HEK293T (cell line): ENCODE results near the gene ZBTB32.
A peak's percentile ranks its signal among the peaks of the same experiment; 100 is the strongest.

Experiments
- CTCF ChIA-PET: fragments of 350-600 bp; formaldehyde crosslinking; extraction: SDS; loops from one replicate; lab custom pipeline; 2021; ENCODE audit warnings: antibody characterized with exemption, inconsistent platforms; lab: Yijun Ruan, JAX
- POLR2A ChIA-PET: fragments of 350-600 bp; formaldehyde crosslinking; extraction: SDS; loops from one replicate; lab custom pipeline; 2020; ENCODE audit warnings: antibody characterized with exemption, inconsistent platforms; lab: Yijun Ruan, JAX
- DNase-seq: peaks from one replicate; pipeline ENCODE4 v3.0.0; 2012; ENCODE audit warnings: mixed read lengths; ENCODE audit errors: extremely low spot score
- BHLHE40 ChIP-seq: fragments of 450-650 bp; IDR thresholded peaks from 2 replicates; pipeline ENCODE4 v1.6.1; 2016; ENCODE audit warnings: mild to moderate bottlenecking, moderate library complexity, borderline replicate concordance
- CTBP1 ChIP-seq: fragments of 450-650 bp; IDR thresholded peaks from 2 replicates; pipeline ENCODE4 v1.6.1; 2016; ENCODE audit warnings: borderline replicate concordance
- ELF4 ChIP-seq: fragments of 450-650 bp; IDR thresholded peaks from 2 replicates; pipeline ENCODE4 v1.6.1; 2017; ENCODE audit warnings: antibody characterized with exemption
- FOXA1 ChIP-seq: fragments of 450-650 bp; IDR thresholded peaks from 2 replicates; pipeline ENCODE4 v1.6.1; 2016; ENCODE audit warnings: mild to moderate bottlenecking
- FOXK2 ChIP-seq: fragments of 450-650 bp; IDR thresholded peaks from 2 replicates; pipeline ENCODE4 v1.6.1; 2016; ENCODE audit warnings: mild to moderate bottlenecking
- FOXM1 ChIP-seq: fragments of 450-650 bp; IDR thresholded peaks from 2 replicates; pipeline ENCODE4 v1.6.1; 2017; ENCODE audit warnings: mild to moderate bottlenecking, borderline replicate concordance
- HDGF ChIP-seq: fragments of 450-650 bp; IDR thresholded peaks from 2 replicates; pipeline ENCODE4 v1.6.1; 2017; ENCODE audit warnings: antibody characterized with exemption, borderline replicate concordance
- L3MBTL2 ChIP-seq: fragments of 450-650 bp; conservative IDR thresholded peaks from 2 replicates; pipeline ENCODE4 v1.6.1; 2016; ENCODE audit warnings: mild to moderate bottlenecking
- LEF1 ChIP-seq: fragments of 450-650 bp; IDR thresholded peaks from 2 replicates; pipeline ENCODE4 v1.6.1; 2017; ENCODE audit warnings: mild to moderate bottlenecking, borderline replicate concordance
- NFRKB ChIP-seq: fragments of 450-650 bp; IDR thresholded peaks from 2 replicates; pipeline ENCODE4 v1.6.1; 2016; ENCODE audit warnings: mild to moderate bottlenecking, moderate library complexity
- PKNOX1 ChIP-seq: fragments of 450-650 bp; IDR thresholded peaks from 2 replicates; pipeline ENCODE4 v1.6.1; 2016
- SP1 ChIP-seq: fragments of 450-650 bp; IDR thresholded peaks from 2 replicates; pipeline ENCODE4 v1.6.1; 2017
- SUZ12 ChIP-seq: fragments of 450-650 bp; IDR thresholded peaks from 2 replicates; pipeline ENCODE4 v1.6.1; 2016; ENCODE audit warnings: mild to moderate bottlenecking
- ZNF384 ChIP-seq: fragments of 450-650 bp; IDR thresholded peaks from 2 replicates; pipeline ENCODE4 v1.6.1; 2016

ZBTB32 gene

GRCh38 chr19:35744430-35745327, 40.3 kb downstream of the ZBTB32 start:
- no peak for TF ChIP-seq FOXK2
- no peak for TF ChIP-seq BHLHE40
- no peak for TF ChIP-seq FOXA1
- TF ChIP-seq L3MBTL2, result peak; percentile 90
- TF ChIP-seq ELF4, result 0 out of 2 replicates have a peak, but pooled peaks have one; percentile 17
- DNase-seq, result peak; percentile 84
- POLR2A ChIA-PET, result interaction anchor here (0.8 to 2.4 kb wide), 12 partner anchors 12 to 132 kb away, joined by 3 to 18 read pairs (median 3); partner anchors contain the start of genes HAUS5, HSPB6 and PROSER3
- CTCF ChIA-PET, result interaction anchor here (0.6 to 0.7 kb wide), 4 partner anchors 42 to 186 kb away, joined by 3 read pairs; no protein-coding TSS in a partner anchor

GRCh38 chr19:35745328-35746086, 41.1 kb downstream of the ZBTB32 start, which contains the start of the genes PSENEN and U2AF1L4:
Gene PSENEN, plus strand, starts transcription at chr19:35745651. Its CDS starts 280 bp downstream, at chr19:35745931.
Gene U2AF1L4, minus strand, starts transcription at chr19:35745418. Its CDS starts 27 bp downstream, at chr19:35745391.
- CTCF ChIA-PET, result interaction anchor here (0.6 to 0.7 kb wide), 2 partner anchors 51 to 186 kb away, joined by 3 read pairs; no protein-coding TSS in a partner anchor
- peak; percentile 90 for DNase-seq
- TF ChIP-seq L3MBTL2 (no peak), SP1 (no peak), FOXA1 (no peak), HDGF (no peak), FOXK2 (no peak), PKNOX1 (no peak), NFRKB (no peak), BHLHE40 (no peak), CTBP1 (no peak), ZNF384 (no peak)
- POLR2A ChIA-PET, result interaction anchor here (0.8 to 2.4 kb wide), 13 partner anchors 11 to 186 kb away, joined by 3 to 18 read pairs (median 3); partner anchors contain the start of genes HAUS5, HSPB6 and PROSER3

GRCh38 chr19:35746087-35746462, 41.7 kb downstream of the ZBTB32 start:
- TF ChIP-seq PKNOX1 (no peak), NFRKB (no peak), HDGF (no peak), CTBP1 (no peak), SP1 (no peak), FOXA1 (no peak), BHLHE40 (no peak), ZNF384 (no peak), SUZ12 (no peak), FOXK2 (no peak), FOXM1 (no peak), LEF1 (no peak)
- POLR2A ChIA-PET, result interaction anchor here (0.9 to 2.4 kb wide), 9 partner anchors 11 to 185 kb away, joined by 3 to 18 read pairs (median 4); partner anchors contain the start of genes HSPB6 and PROSER3
- DNase-seq, result no peak
- CTCF ChIA-PET, result interaction anchor here (0.7 kb wide), 1 partner anchor 51 kb away, joined by 3 read pairs; no protein-coding TSS in a partner anchor

- POLR2A ChIA-PET, result interaction anchor here (1.2 kb wide), 1 partner anchor 185 kb away, joined by 3 read pairs; no protein-coding TSS in a partner anchor
- CTCF ChIA-PET, result no interaction called here
- no peak for DNase-seq
- no peak for TF ChIP-seq ZNF384
- TF ChIP-seq FOXK2, result no peak
- no peak for TF ChIP-seq FOXM1
- TF ChIP-seq HDGF, result no peak
- TF ChIP-seq LEF1, result no peak
Observed at GRCh38 chr19:35746531-35746930, 42.2 kb downstream of the ZBTB32 start.

GRCh38 chr19:35748106-35749020, 44.0 kb downstream of the ZBTB32 start, which contains the start of gene LIN37:
Gene LIN37, plus strand, starts transcription at chr19:35748576. Its CDS starts 149 bp downstream, at chr19:35748725.
- ChIA-PET CTCF (interaction anchor here (0.9 kb wide), 1 partner anchor 71 kb away, joined by 5 read pairs; no protein-coding TSS in a partner anchor), POLR2A (interaction anchor here (0.6 to 1.9 kb wide), 30 partner anchors 9 to 366 kb away, joined by 3 to 33 read pairs (median 4); partner anchors contain the start of genes APLP1, COX6B1, HAUS5 and HSPB6)
- DNase-seq, result peak; percentile 92
- no peak for TF ChIP-seq BHLHE40
- TF ChIP-seq ELF4, result peak; percentile 96
- no peak for TF ChIP-seq SP1
- no peak for TF ChIP-seq LEF1
- peak; percentile 70 for TF ChIP-seq L3MBTL2
- peak; percentile 99 for TF ChIP-seq PKNOX1
